OCI-LY1 (cell line): ENCODE data around the gene TRIP10.
"Not testable (repeated sequence)": the region's sequence is repeated elsewhere in the genome, so short reads cannot be mapped to it uniquely, and the experiment has no call there.

ENCODE experiments used
- H2AFZ ChIP-seq: fragments of 200-600 bp; sonication (generic), shearing (Covaris generic); 2 replicates; pipeline ENCODE4 v1.6.0; 2014; ENCODE audit warnings: antibody characterized with exemption, mild to moderate bottlenecking, low read length
- H3F3A ChIP-seq: fragments of 200-600 bp; sonication (generic), shearing (Covaris generic); 2 replicates; pipeline ENCODE4 v1.6.0; 2014; ENCODE audit warnings: mild to moderate bottlenecking, antibody characterized with exemption, low read length, moderate library complexity; ENCODE audit not compliant: insufficient read depth
- H3K27ac ChIP-seq: fragments of 200-600 bp; sonication (generic); 2 replicates; pipeline ENCODE4 v1.5.1; 2014; ENCODE audit warnings: low read length, mixed run types, mild to moderate bottlenecking, low read depth; ENCODE audit not compliant: poor library complexity, severe bottlenecking
- H3K27me3 ChIP-seq: fragments of 200-600 bp; sonication (generic); 2 replicates; pipeline ENCODE4 v1.6.0; 2014; ENCODE audit warnings: antibody characterized with exemption, mild to moderate bottlenecking, low read length, moderate library complexity; ENCODE audit not compliant: insufficient read depth
- H3K36me3 ChIP-seq: fragments of 200-600 bp; sonication (generic); 2 replicates; pipeline ENCODE4 v1.6.1; 2014; ENCODE audit warnings: mild to moderate bottlenecking, antibody characterized with exemption, low read length, moderate library complexity, mixed read lengths; ENCODE audit not compliant: insufficient read depth
- H3K4me1 ChIP-seq: fragments of 200-600 bp; sonication (generic); 2 replicates; pipeline ENCODE4 v1.5.1; 2014; ENCODE audit warnings: mild to moderate bottlenecking, low read length, moderate library complexity; ENCODE audit not compliant: insufficient read depth, severe bottlenecking
- H3K4me2 ChIP-seq: fragments of 200-600 bp; sonication (generic), shearing (Covaris generic); 2 replicates; pipeline ENCODE4 v1.6.1; 2014; ENCODE audit warnings: low read length
- H3K4me3 ChIP-seq: fragments of 200-600 bp; sonication (generic); 2 replicates; pipeline ENCODE4 v1.5.1; 2014; ENCODE audit warnings: low read length, low read depth, mild to moderate bottlenecking, mixed read lengths; ENCODE audit not compliant: poor library complexity, severe bottlenecking
- H3K79me2 ChIP-seq: fragments of 200-600 bp; shearing (Covaris generic); 2 replicates; pipeline ENCODE4 v1.6.1; 2016; ENCODE audit warnings: mixed run types, low read length, mixed read lengths; ENCODE audit not compliant: insufficient read depth
- H3K9ac ChIP-seq: fragments of 200-600 bp; sonication (generic), shearing (Covaris generic); 2 replicates; pipeline ENCODE4 v1.6.1; 2014; ENCODE audit warnings: mild to moderate bottlenecking, low read length, mixed read lengths
- H3K9me2 ChIP-seq: fragments of 200-600 bp; sonication (generic), shearing (Covaris generic); 2 replicates; pipeline ENCODE4 v1.6.1; 2014; ENCODE audit warnings: low read depth, mild to moderate bottlenecking, low read length, mixed read lengths
- H3K9me3 ChIP-seq: fragments of 200-600 bp; shearing (Covaris generic); 2 replicates; pipeline ENCODE4 v1.6.1; 2014; ENCODE audit warnings: low read length, mixed read lengths
- H4K20me1 ChIP-seq: fragments of 200-600 bp; sonication (generic), shearing (Covaris generic); 2 replicates; pipeline ENCODE4 v1.6.0; 2016; ENCODE audit warnings: mild to moderate bottlenecking, low read length; ENCODE audit not compliant: insufficient read depth
- EZH2 ChIP-seq: fragments of 200-600 bp; sonication (generic), shearing (Covaris generic); IDR thresholded peaks from 2 replicates; pipeline ENCODE4 v1.8.0; 2017; ENCODE audit warnings: borderline replicate concordance, mixed run types, mild to moderate bottlenecking, antibody characterized with exemption, low read length, moderate library complexity, mixed read lengths
- TF ChIP-seq, protein P1 (sequence below): fragments of 200-600 bp; sonication (generic), shearing (Covaris generic); IDR thresholded peaks from 2 replicates; pipeline ENCODE4 v1.5.1; 2017; ENCODE audit warnings: mild to moderate bottlenecking, antibody characterized with exemption, low read length, moderate library complexity, mixed read lengths

The TRIP10 gene

DNA sequence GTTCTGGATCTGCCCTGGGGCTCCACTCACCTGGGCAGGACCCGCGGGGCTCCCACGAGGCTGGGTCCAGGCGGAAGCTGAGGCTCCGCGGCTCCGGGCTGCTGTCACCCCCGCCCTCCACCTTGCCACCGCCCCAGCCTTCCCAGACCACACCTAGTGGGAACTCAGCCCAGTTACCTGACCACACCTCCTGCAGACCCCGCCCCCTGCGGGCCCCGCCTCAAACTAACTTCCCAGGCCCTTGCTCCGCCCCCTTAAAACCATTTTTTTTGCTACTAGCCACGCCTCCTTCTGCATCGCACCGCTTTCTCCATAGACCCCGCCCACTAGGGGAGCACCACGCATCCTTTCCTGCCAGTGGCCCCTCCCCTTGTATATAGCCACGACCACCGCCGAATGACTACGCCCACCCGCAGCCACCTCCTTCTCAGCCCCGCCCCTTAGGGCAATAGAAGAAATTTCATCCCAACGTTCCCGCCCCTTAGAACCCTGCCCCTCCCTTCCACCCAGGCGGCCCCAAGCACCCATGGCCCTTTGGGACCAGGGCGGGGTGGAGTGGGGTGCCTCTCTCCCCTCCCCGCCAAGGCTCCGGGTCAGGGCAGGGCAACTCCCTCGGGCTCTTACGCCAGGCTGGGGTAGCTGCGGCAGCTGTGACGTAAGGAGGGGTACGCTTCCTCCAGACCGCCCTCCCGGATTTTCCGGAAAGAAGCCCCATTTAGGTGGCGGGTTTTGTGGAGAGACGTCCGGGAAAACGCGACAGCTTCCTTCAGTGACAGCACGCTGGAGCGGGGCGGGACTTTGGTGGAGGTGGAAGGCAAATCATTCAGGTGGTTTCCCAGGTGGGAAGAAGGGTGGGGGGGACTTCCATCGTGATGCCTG, 28.1 kb downstream of the TRIP10 start, which contains the start of gene SH2D3A:
TSS of gene SH2D3A (minus strand) at position 79 of the 879 bp plus-strand sequence. CDS start 3,687 bp downstream, outside the sequence.
- peaks cover 32% of the 10 kb centered on the region for H3K4me1 ChIP-seq
- H3K9ac ChIP-seq, result peak within 1 kb of the TSS; percentile 78
- peak within 1 kb of the TSS; percentile 79 for H3K27ac ChIP-seq

DNA sequence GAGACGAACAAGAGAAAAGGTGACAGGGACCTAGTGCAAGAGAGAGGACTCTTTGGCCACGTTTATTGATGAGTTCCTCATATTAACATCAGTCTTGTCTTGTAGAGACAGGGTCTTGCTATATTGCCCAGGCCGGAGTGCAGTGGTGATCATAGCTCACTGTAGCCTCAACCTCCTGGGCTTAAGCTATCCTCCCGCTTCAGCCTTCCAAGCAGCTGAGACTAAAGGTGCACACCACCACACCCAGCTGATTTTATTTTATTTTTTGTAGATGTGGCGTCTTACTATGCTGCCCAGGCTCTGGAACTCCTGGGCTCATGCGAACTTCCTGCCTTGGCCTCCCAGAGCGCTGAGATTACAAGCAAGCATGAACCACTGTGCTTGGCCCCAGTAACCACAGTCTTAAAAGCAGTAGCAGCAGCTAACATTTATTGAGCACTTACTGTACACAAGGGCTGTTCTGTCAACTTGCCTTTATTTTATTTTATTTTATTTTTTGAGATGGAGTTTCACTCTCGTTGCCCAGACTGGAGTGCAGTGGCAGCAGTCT, 28.8 kb downstream of the TRIP10 start:
- Histone ChIP-seq H3F3A (0 out of 2 replicates have a peak, but pooled peaks cover 4% of the 10 kb centered on the region), H4K20me1 (no peaks in the 10 kb centered on the region), H2AFZ (no peak overlapping the region), H3K9me3 (no peaks in the 10 kb centered on the region), H3K4me3 (peak overlapping the region; percentile 81), H3K4me1 (peaks cover 32% of the 10 kb centered on the region), H3K27ac (peak overlapping the region; percentile 66), H3K27me3 (no peaks in the 10 kb centered on the region), H3K9me2 (no peaks in the 10 kb centered on the region), H3K4me2 (peak overlapping the region; percentile 100), H3K9ac (peak overlapping the region; percentile 49; the same call in 1 of the 2 replicates), H3K79me2 (peaks cover 6% of the 10 kb centered on the region; the same call in 1 of the 2 replicates), H3K36me3 (no peaks in the 10 kb centered on the region)
- no peak for TF ChIP-seq EZH2
- TF ChIP-seq, protein P1, sequence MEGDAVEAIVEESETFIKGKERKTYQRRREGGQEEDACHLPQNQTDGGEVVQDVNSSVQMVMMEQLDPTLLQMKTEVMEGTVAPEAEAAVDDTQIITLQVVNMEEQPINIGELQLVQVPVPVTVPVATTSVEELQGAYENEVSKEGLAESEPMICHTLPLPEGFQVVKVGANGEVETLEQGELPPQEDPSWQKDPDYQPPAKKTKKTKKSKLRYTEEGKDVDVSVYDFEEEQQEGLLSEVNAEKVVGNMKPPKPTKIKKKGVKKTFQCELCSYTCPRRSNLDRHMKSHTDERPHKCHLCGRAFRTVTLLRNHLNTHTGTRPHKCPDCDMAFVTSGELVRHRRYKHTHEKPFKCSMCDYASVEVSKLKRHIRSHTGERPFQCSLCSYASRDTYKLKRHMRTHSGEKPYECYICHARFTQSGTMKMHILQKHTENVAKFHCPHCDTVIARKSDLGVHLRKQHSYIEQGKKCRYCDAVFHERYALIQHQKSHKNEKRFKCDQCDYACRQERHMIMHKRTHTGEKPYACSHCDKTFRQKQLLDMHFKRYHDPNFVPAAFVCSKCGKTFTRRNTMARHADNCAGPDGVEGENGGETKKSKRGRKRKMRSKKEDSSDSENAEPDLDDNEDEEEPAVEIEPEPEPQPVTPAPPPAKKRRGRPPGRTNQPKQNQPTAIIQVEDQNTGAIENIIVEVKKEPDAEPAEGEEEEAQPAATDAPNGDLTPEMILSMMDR, result no peak

More for the DNA sequence above, 28.1 kb downstream of the TRIP10 start, which contains the start of gene SH2D3A:
- Histone ChIP-seq H3K9me3 (no peaks in the 10 kb centered on the region), H3K9me2 (no peaks in the 10 kb centered on the region), H3K36me3 (no peaks in the 10 kb centered on the region), H3K27me3 (no peaks in the 10 kb centered on the region), H3K79me2 (no peaks in the 10 kb centered on the region), H2AFZ (no peak within 1 kb of the TSS), H4K20me1 (no peaks in the 10 kb centered on the region), H3K4me3 (peak within 1 kb of the TSS; percentile 81), H3F3A (0 out of 2 replicates have a peak, but pooled peaks cover 4% of the 10 kb centered on the region), H3K4me2 (peak within 1 kb of the TSS; percentile 100)
- TF ChIP-seq, protein P1, result no peak
- TF ChIP-seq EZH2, result no peak

DNA sequence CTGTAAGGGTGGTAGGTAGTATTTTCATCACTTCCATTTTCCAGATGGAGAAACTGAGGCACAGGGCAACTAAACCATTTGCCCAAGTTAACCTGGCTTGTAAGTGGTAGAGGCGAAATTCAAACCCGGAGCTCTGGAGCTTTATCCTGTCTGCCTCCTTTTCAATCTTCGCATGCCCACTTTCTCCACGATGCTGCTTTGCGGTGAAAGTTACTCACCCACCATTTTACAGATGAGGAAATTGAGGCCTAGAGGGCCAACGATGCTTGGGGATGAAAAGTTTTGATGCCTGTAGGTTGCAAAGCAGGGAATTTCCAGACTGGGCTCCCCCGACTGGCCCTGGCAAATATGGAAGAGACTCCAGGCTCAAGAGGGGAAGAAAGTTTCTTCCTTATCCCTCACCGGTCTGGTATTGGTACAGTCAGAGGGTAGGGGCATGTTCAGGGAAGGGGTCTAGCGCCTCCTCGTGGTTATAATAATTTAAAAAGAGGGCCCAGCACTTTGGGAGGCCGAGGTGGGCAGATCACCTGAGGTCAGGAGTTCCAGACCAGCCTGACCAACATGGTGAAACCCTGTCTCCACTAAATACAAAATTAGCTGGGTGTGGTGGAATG, 29.6 kb downstream of the TRIP10 start:
- peaks cover 34% of the 10 kb centered on the region for H3K4me1 ChIP-seq
- no peak overlapping the region for H2AFZ ChIP-seq
- H4K20me1 ChIP-seq, result no peaks in the 10 kb centered on the region
- no peaks in the 10 kb centered on the region for H3K36me3 ChIP-seq
- H3K9ac ChIP-seq, result no peak overlapping the region
- no peak for TF ChIP-seq EZH2
- TF ChIP-seq, protein P1, result peak; percentile 59
- H3K79me2 ChIP-seq, result peaks cover 13% of the 10 kb centered on the region
- no peak overlapping the region for H3K4me2 ChIP-seq
- no peak overlapping the region for H3K4me3 ChIP-seq
- H3K9me2 ChIP-seq, result no peaks in the 10 kb centered on the region
- 0 out of 2 replicates have a peak, but pooled peaks cover 4% of the 10 kb centered on the region for H3F3A ChIP-seq
- no peaks in the 10 kb centered on the region for H3K27me3 ChIP-seq
- peak overlapping the region; percentile 66 for H3K27ac ChIP-seq
- H3K9me3 ChIP-seq, result no peaks in the 10 kb centered on the region

DNA sequence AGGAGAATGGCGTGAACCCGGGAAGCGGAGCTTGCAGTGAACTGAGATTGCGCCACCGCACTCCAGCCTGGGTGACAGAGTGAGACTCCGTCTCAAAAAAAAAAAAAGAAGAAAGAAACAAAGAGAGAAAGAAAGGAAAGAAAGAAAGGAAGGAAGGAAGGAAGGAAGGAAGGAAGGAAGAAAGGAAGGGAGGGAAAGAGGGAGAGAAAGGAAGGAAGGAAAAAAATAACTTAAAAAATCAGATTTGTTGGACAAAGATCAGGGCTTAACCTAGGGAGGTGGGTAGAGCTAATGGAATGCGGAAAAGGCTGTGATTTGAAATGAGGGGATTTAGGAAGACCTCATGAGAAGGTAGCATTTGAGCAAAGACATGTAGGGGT, 32.2 kb downstream of the TRIP10 start:
- H2AFZ ChIP-seq, H3K4me3 ChIP-seq, H3F3A ChIP-seq, H3K9me2 ChIP-seq, H3K27ac ChIP-seq, H3K27me3 ChIP-seq, H3K9ac ChIP-seq, H3K9me3 ChIP-seq, H3K4me2 ChIP-seq, H4K20me1 ChIP-seq: not testable (repeated sequence)
- H3K36me3 ChIP-seq, result peaks cover 15% of the 10 kb centered on the region
- peaks cover 30% of the 10 kb centered on the region for H3K79me2 ChIP-seq
- H3K4me1 ChIP-seq, result peaks cover 30% of the 10 kb centered on the region
